ENCODE data around the gene TAS1R2.

TAS1R2 gene

GRCh38 chr1:18820791-18821641 is 38.4 kb downstream of the TAS1R2 start:
- DNase-seq (ENCODE audit: low read depth in 2 of 2): peak; percentile 13 to 69

- no peak for DNase-seq (ENCODE audit: low read depth in 2 of 2)
These were observed 39.3 kb downstream of the TAS1R2 start for GRCh38 chr1:18819986-18820790.

GRCh38 chr1:18819203-18819602 is 40.3 kb downstream of the TAS1R2 start:
- DNase-seq (ENCODE audit: low read depth in 2 of 2): no peak

- DNase-seq (ENCODE audit: low read depth in 2 of 2): no peak
These were observed 41.5 kb downstream of the TAS1R2 start for GRCh38 chr1:18817795-18818435.

GRCh38 chr1:18817316-18817715 is 42.1 kb downstream of the TAS1R2 start:
- no peak for DNase-seq (ENCODE audit: low read depth in 2 of 2)

- no peak for DNase-seq (ENCODE audit: low read depth in 2 of 2)
These were observed 42.7 kb downstream of the TAS1R2 start for GRCh38 chr1:18816808-18817207.

- no peak for DNase-seq (ENCODE audit: low read depth in 2 of 2)
These were observed 44.5 kb downstream of the TAS1R2 start for GRCh38 chr1:18814874-18815531.

- no peak for DNase-seq (ENCODE audit: low read depth in 2 of 2)
These were observed 45.0 kb downstream of the TAS1R2 start for GRCh38 chr1:18814425-18814824.

GRCh38 chr1:18812453-18812939 is 47.0 kb downstream of the TAS1R2 start:
- DNase-seq (ENCODE audit: low read depth in 2 of 2): no peak

GRCh38 chr1:18811733-18812452 is 47.6 kb downstream of the TAS1R2 start:
- DNase-seq (ENCODE audit: low read depth in 2 of 2): no peak

GRCh38 chr1:18809953-18810899 is 49.2 kb downstream of the TAS1R2 start:
- no peak for DNase-seq (ENCODE audit: low read depth in 2 of 2)

GRCh38 chr1:18808550-18808949 is 50.9 kb downstream of the TAS1R2 start:
- no peak for DNase-seq (ENCODE audit: low read depth in 2 of 2)

- no peak for DNase-seq (ENCODE audit: low read depth in 2 of 2)
These were observed 52.0 kb downstream of the TAS1R2 start for GRCh38 chr1:18807334-18808063.

- no peak for DNase-seq (ENCODE audit: low read depth in 2 of 2)
These were observed 53.3 kb downstream of the TAS1R2 start for GRCh38 chr1:18805925-18806849.

- no peak for DNase-seq (ENCODE audit: low read depth in 2 of 2)
These were observed 54.1 kb downstream of the TAS1R2 start for GRCh38 chr1:18805150-18805879.

- no peak for DNase-seq (ENCODE audit: low read depth in 2 of 2)
These were observed 55.6 kb downstream of the TAS1R2 start for GRCh38 chr1:18803851-18804250.

GRCh38 chr1:18803151-18803791 is 56.2 kb downstream of the TAS1R2 start:
- DNase-seq (ENCODE audit: low read depth in 2 of 2): no peak

All from stimulated activated CD4-positive, alpha-beta T cell treated with anti-CD3 and anti-CD28 coated beads, Interleukin-12 subunit alpha, Interleukin-12 subunit beta, amount 100 ng/mL, for 24 hours (primary cell).